Activated naive CD8-positive, alpha-beta T cell (primary cell): ENCODE results near the gene LSG1.
"Not testable (repeated sequence)": the region's sequence is repeated elsewhere in the genome, so short reads cannot be mapped to it uniquely, and the experiment has no call there.

ENCODE experiments used
- H3K27ac Mint-ChIP-seq: one replicate; pipeline ENCODE4 v1.8.0; 2021; ENCODE audit warnings: mixed read lengths
- H3K27me3 Mint-ChIP-seq: one replicate; pipeline ENCODE4 v1.8.0; 2021; ENCODE audit warnings: mixed read lengths
- H3K36me3 Mint-ChIP-seq: one replicate; pipeline ENCODE4 v1.8.0; 2021; ENCODE audit warnings: mixed read lengths
- H3K4me1 Mint-ChIP-seq: one replicate; pipeline ENCODE4 v1.8.0; 2021; ENCODE audit warnings: low read depth, mixed read lengths
- H3K4me3 Mint-ChIP-seq: one replicate; pipeline ENCODE4 v1.8.0; 2021; ENCODE audit warnings: mild to moderate bottlenecking, mixed read lengths
- H3K9me3 Mint-ChIP-seq: one replicate; pipeline ENCODE4 v1.8.0; 2021; ENCODE audit warnings: low read depth, mixed read lengths

The LSG1 gene

DNA sequence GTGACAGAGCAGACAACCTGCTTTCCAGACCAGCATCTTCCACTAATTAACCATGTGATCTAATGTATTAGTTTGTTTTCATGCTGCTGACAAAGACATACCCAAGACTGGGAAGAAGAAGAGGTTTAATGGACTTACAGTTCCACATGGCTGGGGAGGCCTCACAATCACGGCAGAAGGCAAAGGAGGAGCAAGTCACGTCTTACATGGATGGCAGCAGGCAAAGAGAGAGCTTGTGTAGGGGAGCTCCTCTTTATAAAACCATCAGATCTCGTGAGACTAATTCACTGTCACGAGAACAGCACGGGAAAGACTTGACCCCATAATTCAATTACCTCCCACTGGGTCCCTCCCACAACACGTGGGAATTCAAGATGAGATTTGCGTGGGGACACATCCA, 66.7 kb downstream of the LSG1 start:
- not testable (repeated sequence) for H3K4me1 Mint-ChIP-seq, H3K27ac Mint-ChIP-seq, H3K4me3 Mint-ChIP-seq, H3K36me3 Mint-ChIP-seq, H3K9me3 Mint-ChIP-seq, H3K27me3 Mint-ChIP-seq

DNA sequence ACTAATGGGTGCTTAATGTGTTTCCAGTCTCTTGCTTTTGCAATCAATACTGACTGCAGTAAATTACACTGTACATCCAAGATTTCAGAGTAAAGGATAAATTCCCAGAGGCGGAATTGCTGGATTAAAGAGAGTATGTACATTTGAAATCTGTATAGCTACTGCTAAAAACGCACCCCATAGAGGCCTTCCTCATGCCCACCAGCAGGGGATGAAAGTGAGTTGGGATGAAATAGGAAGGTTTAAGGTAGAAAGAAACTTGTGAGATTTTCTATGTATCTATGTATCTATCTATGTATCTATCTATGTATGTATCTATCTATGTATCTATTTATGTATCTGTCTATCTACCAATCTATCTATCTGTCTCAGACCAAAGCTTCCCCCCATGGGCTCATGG, 67.2 kb downstream of the LSG1 start:
- Mint-ChIP-seq H3K27ac (no peak overlapping the region), H3K27me3 (no peaks in the 10 kb centered on the region), H3K9me3 (no peaks in the 10 kb centered on the region), H3K4me1 (no peaks in the 10 kb centered on the region), H3K4me3 (no peak overlapping the region), H3K36me3 (no peaks in the 10 kb centered on the region)

DNA sequence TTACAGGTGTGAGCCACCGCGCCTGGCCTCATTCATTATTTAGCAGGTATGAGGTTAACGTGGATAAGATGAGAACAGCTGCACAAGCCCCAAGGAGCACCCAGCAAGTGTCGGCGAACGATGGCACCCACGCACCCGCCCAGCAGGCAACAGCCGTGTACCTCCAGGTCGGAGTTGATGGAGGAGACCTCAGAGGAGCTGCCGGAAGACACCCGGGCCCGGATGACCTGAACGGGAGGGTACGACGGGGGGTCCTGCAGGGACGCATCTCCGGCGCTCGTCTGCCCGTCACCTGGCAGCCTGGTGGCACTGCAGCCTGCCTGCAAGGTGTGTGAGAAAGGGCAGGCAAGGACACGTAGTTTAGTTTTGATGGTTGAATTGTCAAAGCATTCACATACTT, 67.9 kb downstream of the LSG1 start:
- Mint-ChIP-seq H3K9me3 (no peaks in the 10 kb centered on the region), H3K27ac (no peak overlapping the region), H3K27me3 (no peaks in the 10 kb centered on the region), H3K4me1 (no peaks in the 10 kb centered on the region), H3K4me3 (no peak overlapping the region), H3K36me3 (no peaks in the 10 kb centered on the region)

DNA sequence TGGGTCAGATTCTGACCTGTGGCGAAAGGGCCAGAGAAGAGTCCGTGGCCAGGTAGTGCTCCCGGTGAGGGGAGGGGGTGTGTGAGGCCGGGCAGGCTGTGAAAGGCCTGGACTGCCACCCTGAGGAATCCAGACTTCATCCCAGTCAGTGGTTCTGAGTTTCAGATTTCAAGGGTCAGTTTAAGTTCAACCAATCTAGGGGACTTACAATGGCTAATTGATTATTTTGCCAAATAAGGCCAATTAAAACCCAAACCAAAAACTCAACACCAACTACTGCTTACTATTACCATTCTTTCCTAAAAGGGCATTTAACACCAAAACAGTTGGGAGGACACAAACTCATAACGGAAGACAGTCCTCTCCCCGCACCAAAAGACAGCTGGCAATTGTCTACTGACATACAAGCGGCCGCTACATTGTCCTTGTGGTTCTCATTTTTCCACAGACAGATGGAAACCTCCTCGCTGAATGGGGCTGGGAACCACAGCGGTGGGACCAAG, 69.3 kb downstream of the LSG1 start:
- no peaks in the 10 kb centered on the region for H3K36me3 Mint-ChIP-seq
- no peak overlapping the region for H3K4me3 Mint-ChIP-seq
- H3K9me3 Mint-ChIP-seq: no peaks in the 10 kb centered on the region
- no peaks in the 10 kb centered on the region for H3K4me1 Mint-ChIP-seq
- no peaks in the 10 kb centered on the region for H3K27me3 Mint-ChIP-seq
- no peak overlapping the region for H3K27ac Mint-ChIP-seq

DNA sequence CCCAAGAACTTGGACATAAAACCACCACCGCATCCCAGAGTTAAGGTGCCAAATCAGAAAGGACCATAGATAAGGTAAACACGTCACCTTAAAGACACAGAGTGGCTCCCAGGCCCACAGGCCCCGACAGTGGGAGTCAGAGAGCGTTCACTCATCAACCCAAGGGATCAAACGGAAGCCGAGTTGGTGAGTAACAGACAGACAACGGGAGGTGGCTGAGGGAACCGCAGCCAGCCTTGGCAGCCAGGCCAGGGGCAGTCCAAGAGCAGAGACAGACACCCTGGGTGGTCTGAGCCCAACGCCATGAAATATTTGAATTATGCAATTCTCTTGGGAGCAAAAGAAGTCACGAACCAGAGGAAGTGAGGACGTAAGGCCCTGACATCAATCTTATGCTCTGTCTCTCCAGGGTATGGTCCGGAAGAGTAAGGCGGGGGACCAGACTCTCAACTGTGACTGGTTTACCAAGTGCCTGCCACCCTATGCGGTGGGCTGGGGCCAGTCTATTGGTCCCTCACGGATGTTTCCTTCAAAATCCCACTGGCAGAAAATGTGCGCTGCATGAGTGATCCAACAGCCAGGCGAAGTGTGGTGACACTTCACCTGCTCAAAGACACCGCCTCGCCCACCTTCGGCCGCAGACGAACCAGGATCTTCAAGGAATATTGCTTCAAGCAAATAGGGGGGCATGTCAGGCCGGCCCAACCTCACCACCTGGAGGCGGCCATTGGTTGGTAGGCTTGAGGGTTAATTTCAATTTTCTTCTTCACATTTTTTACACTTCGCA, 73.0 kb downstream of the LSG1 start:
- Mint-ChIP-seq H3K4me1 (peaks cover 6% of the 10 kb centered on the region), H3K9me3 (no peaks in the 10 kb centered on the region), H3K4me3 (no peak overlapping the region), H3K27ac (no peak overlapping the region), H3K27me3 (no peaks in the 10 kb centered on the region), H3K36me3 (no peaks in the 10 kb centered on the region)

DNA sequence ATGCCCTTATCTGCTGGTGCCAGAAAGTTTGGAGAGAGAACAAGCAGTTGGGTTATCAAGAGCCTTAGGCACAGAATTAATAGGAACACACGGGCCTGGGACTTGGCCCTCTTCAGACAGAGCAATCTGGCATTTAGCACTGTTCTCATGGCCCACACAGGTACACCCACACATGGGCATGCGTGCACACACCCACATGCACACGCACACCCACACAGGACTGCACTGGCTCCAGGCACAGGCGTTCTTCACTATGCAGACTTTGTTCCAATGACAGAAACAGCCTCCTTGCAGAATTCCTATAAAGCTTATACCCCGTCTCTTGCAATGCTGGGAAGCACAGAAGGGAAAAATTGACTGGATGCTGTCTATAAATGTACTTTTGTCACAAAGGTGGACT, 75.1 kb downstream of the LSG1 start:
- no peaks in the 10 kb centered on the region for H3K27me3 Mint-ChIP-seq
- H3K4me1 Mint-ChIP-seq: peaks cover 6% of the 10 kb centered on the region
- H3K27ac Mint-ChIP-seq: no peak overlapping the region
- H3K9me3 Mint-ChIP-seq: no peaks in the 10 kb centered on the region
- no peaks in the 10 kb centered on the region for H3K36me3 Mint-ChIP-seq
- H3K4me3 Mint-ChIP-seq: no peak overlapping the region

DNA sequence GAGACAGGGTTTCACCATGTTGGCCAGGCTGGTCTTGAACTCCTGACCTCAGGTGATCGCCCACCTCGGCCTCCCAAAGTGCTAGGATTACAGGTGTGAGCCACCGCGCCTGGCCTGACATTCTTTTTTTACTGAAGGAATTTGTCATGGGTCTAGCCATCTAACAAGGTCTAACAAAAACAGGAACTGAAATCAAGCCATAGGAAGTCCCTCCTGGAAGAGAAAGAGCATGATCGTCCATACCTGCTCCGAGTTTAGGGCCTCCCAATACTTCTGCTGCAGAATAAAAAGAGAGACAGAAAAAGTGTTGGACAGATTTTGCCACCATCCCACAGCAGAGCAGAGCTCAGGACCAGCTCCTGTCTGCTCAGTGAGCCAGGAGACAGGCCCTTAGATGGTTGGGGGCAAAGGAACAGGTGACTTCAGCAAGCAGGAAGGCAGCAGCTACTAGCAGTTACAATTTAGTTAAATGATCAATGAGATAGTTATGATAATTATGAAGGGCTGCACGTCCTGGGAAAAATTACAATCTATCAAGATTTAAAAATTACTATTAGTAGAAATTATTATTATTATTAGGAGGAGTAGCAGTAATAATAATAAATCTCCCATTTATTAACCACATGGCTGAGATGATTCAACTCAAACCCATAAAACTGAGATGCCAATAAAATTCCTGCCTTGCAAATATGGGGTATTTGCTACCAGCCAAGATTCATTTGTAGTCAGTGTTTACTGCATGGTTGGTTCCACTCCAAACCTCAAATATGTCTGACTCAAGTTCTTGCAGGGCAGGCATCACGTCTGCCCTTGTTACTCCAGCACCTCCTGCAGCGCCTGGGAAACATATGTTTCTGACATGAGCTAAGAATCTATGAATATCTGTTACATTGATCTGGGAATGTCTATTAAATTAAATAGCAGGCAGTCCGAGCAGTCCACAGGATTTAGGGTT, 78.9 kb downstream of the LSG1 start:
- H3K4me3 Mint-ChIP-seq: no peak overlapping the region
- H3K27ac Mint-ChIP-seq: no peak overlapping the region
- H3K27me3 Mint-ChIP-seq: no peaks in the 10 kb centered on the region
- H3K9me3 Mint-ChIP-seq: no peaks in the 10 kb centered on the region
- peaks cover 2% of the 10 kb centered on the region for H3K36me3 Mint-ChIP-seq
- peaks cover 6% of the 10 kb centered on the region for H3K4me1 Mint-ChIP-seq
